Endothelial cell of umbilical vein (primary cell): ENCODE results near the gene ELMO1. TPM values are rescaled to one million over a fixed set of nuclear protein-coding genes. Genes with fewer than 3 reads are reported as not detected.

Source experiments
- BruUV-seq: library from RNA; stranded (reverse); fragments of 400-500 nt; replicated peaks from 2 replicates; lab custom pipeline; 2021; lab: Mats Ljungman, UMichigan
- CTCF ChIA-PET: fragments of 300-600, 350-600 bp; sonication (Branson Sonifier 250); formaldehyde crosslinking; loops from one replicate; lab custom pipeline; 2021; ENCODE audit warnings: antibody characterized with exemption, inconsistent platforms; lab: Charles Lee
- POLR2A ChIA-PET: fragments of 300-600, 350-600 bp; sonication (Branson Sonifier 250); formaldehyde crosslinking; loops from one replicate; lab custom pipeline; 2021; ENCODE audit warnings: antibody characterized with exemption, inconsistent platforms; lab: Charles Lee
- DNase-seq: peaks from one replicate; pipeline ENCODE4 v3.0.0-alpha.2; 2011; ENCODE audit warnings: low read depth, low spot score
- FAIRE-seq: peaks from 2 replicates; lab custom pipeline; 2011; peaks lifted over from hg19 to GRCh38; lab: Jason Lieb, UNC
- H2AFZ ChIP-seq: 2 replicates; pipeline ENCODE4 v1.6.0; 2012; ENCODE audit warnings: low read depth, low read length, control low read depth, inconsistent platforms
- H3K27ac ChIP-seq: 2 replicates; pipeline ENCODE4 v1.5.1; 2011; ENCODE audit warnings: low read depth, mild to moderate bottlenecking, control low read depth, low read length, moderate library complexity; ENCODE audit not compliant: insufficient read depth
- H3K27me3 ChIP-seq, 2 experiments: 2 replicates each; pipeline versions ENCODE4 v1.6.0 to v1.6.1; 2011; ENCODE audit warnings: low read length in 2 of 2, mixed read lengths in 1 of 2; ENCODE audit not compliant: control insufficient read depth in 2 of 2, insufficient read depth in 2 of 2
- H3K36me3 ChIP-seq, 2 experiments: 2 replicates in 1 of 2; 3 replicates in 1 of 2; pipeline ENCODE4 v1.5.1; 2011; ENCODE audit warnings: low read length in 2 of 2, mild to moderate bottlenecking in 1 of 2, moderate library complexity in 1 of 2; ENCODE audit not compliant: control insufficient read depth in 2 of 2, insufficient read depth in 2 of 2; ENCODE audit errors: extremely low read depth in 1 of 2
- H3K4me1 ChIP-seq: 3 replicates; pipeline ENCODE4 v1.5.1; 2011; ENCODE audit warnings: mild to moderate bottlenecking, low read length; ENCODE audit not compliant: control insufficient read depth, insufficient read depth; ENCODE audit errors: extremely low read depth
- H3K4me2 ChIP-seq: 2 replicates; pipeline ENCODE4 v1.6.1; 2011; ENCODE audit warnings: low read length, control low read depth, mixed read lengths; ENCODE audit not compliant: insufficient read depth
- H3K4me3 ChIP-seq, 3 experiments: fragments of 200-600 bp in 1 of 3; sonication (generic), shearing (Covaris generic) in 1 of 3; replicated peaks in 1 of 3; 2 replicates each; pipeline ENCODE4 v1.5.1; 2011 to 2016; ENCODE audit warnings: control low read depth in 3 of 3, low read length in 3 of 3, mild to moderate bottlenecking in 2 of 3, inconsistent platforms in 1 of 3, low read depth in 1 of 3, moderate library complexity in 1 of 3; ENCODE audit not compliant: insufficient read depth in 1 of 3
- H3K79me2 ChIP-seq: 2 replicates; pipeline ENCODE4 v1.6.0; 2012; ENCODE audit warnings: low read length, inconsistent platforms; ENCODE audit not compliant: control insufficient read depth, insufficient read depth
- H3K9ac ChIP-seq: replicated peaks from 2 replicates; pipeline ENCODE3; 2011; ENCODE audit warnings: low read length, control low read depth; ENCODE audit not compliant: insufficient read depth; ENCODE audit errors: extremely low read depth
- H3K9me1 ChIP-seq: replicated peaks from 3 replicates; pipeline ENCODE4 v1.6.0; 2011; ENCODE audit warnings: mild to moderate bottlenecking, low read length; ENCODE audit not compliant: control insufficient read depth, insufficient read depth; ENCODE audit errors: extremely low read depth
- H3K9me3 ChIP-seq: replicated peaks from 2 replicates; pipeline ENCODE4 v1.5.1; 2012; ENCODE audit warnings: low read length, inconsistent platforms; ENCODE audit not compliant: control insufficient read depth, insufficient read depth
- H4K20me1 ChIP-seq: replicated peaks from 2 replicates; pipeline ENCODE3; 2011; ENCODE audit warnings: mild to moderate bottlenecking, low read length; ENCODE audit not compliant: control insufficient read depth, insufficient read depth; ENCODE audit errors: extremely low read depth
- EZH2 ChIP-seq: IDR thresholded peaks from 2 replicates; pipeline ENCODE4 v1.6.1; 2012; ENCODE audit warnings: borderline replicate concordance, low read depth, mild to moderate bottlenecking, moderate library complexity, low read length, inconsistent platforms; ENCODE audit not compliant: severe bottlenecking
- FOS ChIP-seq: IDR thresholded peaks from 2 replicates; pipeline ENCODE4 v1.6.1; 2011; ENCODE audit warnings: mild to moderate bottlenecking, low read length, moderate library complexity, borderline replicate concordance; ENCODE audit not compliant: insufficient read depth
- GATA2 ChIP-seq: IDR thresholded peaks from 2 replicates; pipeline ENCODE4 v1.7.0; 2011; ENCODE audit warnings: low read depth, mild to moderate bottlenecking, moderate library complexity, mixed read lengths, low read length; ENCODE audit not compliant: insufficient read length, insufficient read depth
- JUN ChIP-seq: IDR thresholded peaks from 2 replicates; pipeline ENCODE4 v1.6.1; 2011; ENCODE audit warnings: borderline replicate concordance, low read depth; ENCODE audit not compliant: insufficient read length, insufficient read depth
- MYC ChIP-seq: IDR thresholded peaks from one replicate; pipeline ENCODE4 v1.6.1; 2011; ENCODE audit warnings: mild to moderate bottlenecking, low read depth, low read length
- POLR2A ChIP-seq: IDR thresholded peaks from 2 replicates; pipeline ENCODE4 v1.6.1; 2012; ENCODE audit warnings: low read depth, mild to moderate bottlenecking, control low read depth, low read length
- dilution Hi-C: fragments of 300-500 bp; cut with MboI; formaldehyde crosslinking; loops from one replicate; pipeline ENCODE4 v1.15.0; 2019; ENCODE audit warnings: low sequenced_read_pairs; ENCODE audit not compliant: extremely low pct_ligation_motif_present
- intact Hi-C: fragments of 100-400 bp; cut with micrococcal nuclease; formaldehyde crosslinking; loops from one replicate; pipeline ENCODE4 v1.10.0; 2022
- polyA plus RNA-seq, 4 experiments: library from polyadenylated mRNA; depleted of rRNA in 3 of 4; stranded (reverse) in 3 of 4; unstranded in 1 of 4; fragments of >200 nt; gene quantifications; 2 replicates each; pipeline versions ENCODE4 v1.2.1 to v1.2.3, GENCODE V29; 2011 to 2012; ENCODE audit warnings: missing spikeins in 1 of 4
- total RNA-seq: library from RNA; stranded (reverse); gene quantifications from 2 replicates; pipeline ENCODE4 v1.2.3, GENCODE V29; 2021
- TF ChIP-seq, protein P1 (sequence below): IDR thresholded peaks from 2 replicates; pipeline ENCODE4 v1.6.1; 2011; ENCODE audit not compliant: insufficient read depth, insufficient read length
- TF ChIP-seq, protein P2 (sequence below), 2 donors: IDR thresholded peaks; 1 replicate in 1 of 2; 2 replicates in 1 of 2; pipeline ENCODE4 v1.5.1; 2011; ENCODE audit warnings: low read length in 2 of 2, mild to moderate bottlenecking in 2 of 2, moderate library complexity in 2 of 2, control low read depth in 1 of 2, inconsistent platforms in 1 of 2, low read depth in 1 of 2; ENCODE audit not compliant: insufficient read depth in 1 of 2; ENCODE audit errors: extremely low read depth in 1 of 2

Gene ELMO1
- total and polyA plus RNA-seq, 2 donors (not counting 3 experiments of a cell fraction or from before 2014, with no cell fraction given) = 17.0 to 30.6 TPM

DNA sequence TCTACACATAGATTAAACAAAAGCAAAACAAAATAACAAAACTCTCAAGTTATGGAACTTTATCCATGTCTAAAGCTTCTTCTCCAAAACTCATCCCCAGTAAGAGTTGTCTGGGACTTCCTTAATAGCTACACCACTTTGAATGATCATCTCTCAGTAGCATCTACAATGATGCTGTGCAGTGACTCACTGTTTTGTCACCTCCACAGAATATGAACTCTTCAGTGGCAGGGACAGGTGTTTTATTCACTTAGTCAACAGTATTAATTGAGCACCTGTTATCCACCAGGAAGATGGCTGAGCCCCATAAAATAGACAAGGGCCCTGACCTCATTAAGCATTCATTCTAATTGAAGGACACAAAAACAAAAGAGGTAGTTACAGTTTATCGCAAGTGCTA lies 350.7 kb downstream of the ELMO1 start:
- dilution Hi-C loops = no loop called here
- intact Hi-C loops = no loop called here

More for the DNA sequence above, 350.7 kb downstream of the ELMO1 start:
- Histone ChIP-seq H3K4me1 (no peaks in the 10 kb centered on the region), H3K27ac (no peak overlapping the region), H3K79me2 (no peaks in the 10 kb centered on the region), H3K9me1 (no peaks in the 10 kb centered on the region), H3K4me3 (no peak overlapping the region), H3K9ac (no peak overlapping the region), H3K27me3 (no peaks in the 10 kb centered on the region), H3K9me3 (no peaks in the 10 kb centered on the region), H2AFZ (no peak overlapping the region), H3K4me2 (no peak overlapping the region), H4K20me1 (no peaks in the 10 kb centered on the region), H3K36me3 (no peaks in the 10 kb centered on the region)
- ChIA-PET POLR2A (no interaction called here), CTCF (no interaction called here)
- TF ChIP-seq JUN (no peak), FOS (no peak), POLR2A (no peak), GATA2 (no peak), MYC (no peak), EZH2 (no peak)
- TF ChIP-seq, protein P1, sequence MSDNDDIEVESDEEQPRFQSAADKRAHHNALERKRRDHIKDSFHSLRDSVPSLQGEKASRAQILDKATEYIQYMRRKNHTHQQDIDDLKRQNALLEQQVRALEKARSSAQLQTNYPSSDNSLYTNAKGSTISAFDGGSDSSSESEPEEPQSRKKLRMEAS = no peak
- TF ChIP-seq, protein P2, sequence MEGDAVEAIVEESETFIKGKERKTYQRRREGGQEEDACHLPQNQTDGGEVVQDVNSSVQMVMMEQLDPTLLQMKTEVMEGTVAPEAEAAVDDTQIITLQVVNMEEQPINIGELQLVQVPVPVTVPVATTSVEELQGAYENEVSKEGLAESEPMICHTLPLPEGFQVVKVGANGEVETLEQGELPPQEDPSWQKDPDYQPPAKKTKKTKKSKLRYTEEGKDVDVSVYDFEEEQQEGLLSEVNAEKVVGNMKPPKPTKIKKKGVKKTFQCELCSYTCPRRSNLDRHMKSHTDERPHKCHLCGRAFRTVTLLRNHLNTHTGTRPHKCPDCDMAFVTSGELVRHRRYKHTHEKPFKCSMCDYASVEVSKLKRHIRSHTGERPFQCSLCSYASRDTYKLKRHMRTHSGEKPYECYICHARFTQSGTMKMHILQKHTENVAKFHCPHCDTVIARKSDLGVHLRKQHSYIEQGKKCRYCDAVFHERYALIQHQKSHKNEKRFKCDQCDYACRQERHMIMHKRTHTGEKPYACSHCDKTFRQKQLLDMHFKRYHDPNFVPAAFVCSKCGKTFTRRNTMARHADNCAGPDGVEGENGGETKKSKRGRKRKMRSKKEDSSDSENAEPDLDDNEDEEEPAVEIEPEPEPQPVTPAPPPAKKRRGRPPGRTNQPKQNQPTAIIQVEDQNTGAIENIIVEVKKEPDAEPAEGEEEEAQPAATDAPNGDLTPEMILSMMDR (IDR thresholded peaks at IDR 0.05; ENCODE audit: extremely low read depth in 1 of 2, insufficient read depth in 1 of 2, low read depth in 1 of 2, low read length in 2 of 2) = no peak
- no peak for DNase-seq
- no peak for FAIRE-seq
- BruUV-seq = no TSS peak
